Neural progenitor cell (in vitro differentiated cells): ENCODE measurements around the gene ARHGAP15. TPM values are rescaled to one million over a fixed set of nuclear protein-coding genes. Genes with fewer than 3 reads are reported as not detected.

ENCODE experiments used
- DNase-seq: peaks from one replicate; pipeline ENCODE4 v3.0.0-alpha.2; 2016; ENCODE audit warnings: low spot score
- H2AFZ ChIP-seq: fragments of 200-600 bp; sonication (generic); replicated peaks from 2 replicates; pipeline ENCODE4 v1.6.1; 2016; ENCODE audit warnings: antibody characterized with exemption
- H3F3A ChIP-seq: fragments of 200-600 bp; sonication (generic); 2 replicates; pipeline ENCODE4 v1.6.1; 2016; ENCODE audit warnings: antibody characterized with exemption, low read depth
- H3K27ac ChIP-seq: fragments of 200-600 bp; sonication (generic); 2 replicates; pipeline ENCODE4 v1.5.1; 2016; ENCODE audit warnings: mild to moderate bottlenecking
- H3K27me3 ChIP-seq: fragments of 200-600 bp; sonication (generic); 2 replicates; pipeline ENCODE4 v1.6.1; 2016; ENCODE audit warnings: mild to moderate bottlenecking, moderate library complexity
- H3K36me3 ChIP-seq: fragments of 200-600 bp; sonication (generic); 2 replicates; pipeline ENCODE4 v1.5.1; 2016
- H3K4me1 ChIP-seq: fragments of 200-600 bp; sonication (generic); 2 replicates; pipeline ENCODE4 v1.6.1; 2016; ENCODE audit warnings: mixed run types
- H3K4me2 ChIP-seq: fragments of 200-600 bp; sonication (generic); 2 replicates; pipeline ENCODE4 v1.6.1; 2016
- H3K4me3 ChIP-seq: fragments of 200-600 bp; sonication (generic); 2 replicates; pipeline ENCODE4 v1.5.1; 2016
- H3K79me2 ChIP-seq: fragments of 200-600 bp; sonication (generic); 2 replicates; pipeline ENCODE4 v1.6.1; 2016; ENCODE audit warnings: low read depth
- H3K9ac ChIP-seq: fragments of 200-600 bp; sonication (generic); 2 replicates; pipeline ENCODE4 v1.6.1; 2016
- H3K9me3 ChIP-seq: fragments of 200-600 bp; sonication (generic); 2 replicates; pipeline ENCODE4 v1.5.1; 2016; ENCODE audit warnings: low read depth
- H4K20me1 ChIP-seq: fragments of 200-600 bp; sonication (generic); 2 replicates; pipeline ENCODE4 v1.6.1; 2016; ENCODE audit warnings: low read depth
- H3K27ac Mint-ChIP-seq: 3 replicates; pipeline ENCODE4 v1.8.0; 2021; ENCODE audit warnings: mixed read lengths
- H3K27me3 Mint-ChIP-seq: 2 replicates; pipeline ENCODE4 v1.8.0; 2022; ENCODE audit warnings: low read depth, mild to moderate bottlenecking, inconsistent platforms, moderate library complexity, mixed read lengths; ENCODE audit not compliant: insufficient read depth
- H3K36me3 Mint-ChIP-seq: 3 replicates; pipeline ENCODE4 v1.8.0; 2021; ENCODE audit warnings: mixed read lengths
- H3K4me1 Mint-ChIP-seq: 3 replicates; pipeline ENCODE4 v1.8.0; 2021; ENCODE audit warnings: mixed read lengths
- H3K4me3 Mint-ChIP-seq: 3 replicates; pipeline ENCODE4 v1.8.0; 2021; ENCODE audit warnings: mild to moderate bottlenecking, moderate library complexity, mixed read lengths
- H3K9me3 Mint-ChIP-seq: 3 replicates; pipeline ENCODE4 v1.8.0; 2020; ENCODE audit warnings: mixed read lengths
- CTCF ChIP-seq: fragments of 200-600 bp; sonication (generic); IDR thresholded peaks from 2 replicates; pipeline ENCODE4 v1.5.1; 2017; ENCODE audit warnings: antibody characterized with exemption, mild to moderate bottlenecking
- EZH2 ChIP-seq: fragments of 200-600 bp; sonication (generic); IDR thresholded peaks from 2 replicates; pipeline ENCODE4 v1.6.1; 2017; ENCODE audit warnings: antibody characterized with exemption, mild to moderate bottlenecking, moderate library complexity
- EZH2phosphoT487 ChIP-seq: fragments of 200-600 bp; sonication (generic); IDR thresholded peaks from 2 replicates; pipeline ENCODE4 v1.6.1; 2017; ENCODE audit warnings: antibody characterized with exemption
- total RNA-seq: library from RNA; depleted of rRNA; stranded (reverse); fragments of >200 nt; gene quantifications from 2 replicates; pipeline ENCODE4 v1.2.3, GENCODE V29; 2015; ENCODE audit warnings: low replicate concordance

Gene ARHGAP15
- total RNA-seq, 1 donor from 2014 or later, result 5.9 TPM

GRCh38 chr2:143474586-143474985 is 345.4 kb downstream of the ARHGAP15 start:
- H4K20me1 ChIP-seq, result no peaks in the 10 kb centered on the region
- no peaks in the 10 kb centered on the region for H3K9me3 ChIP-seq
- H3K9ac ChIP-seq, result no peak overlapping the region
- H3K4me1 Mint-ChIP-seq, result peaks cover 4% of the 10 kb centered on the region
- H3K79me2 ChIP-seq, result no peaks in the 10 kb centered on the region
- no peaks in the 10 kb centered on the region for H3K9me3 Mint-ChIP-seq
- H3K27ac ChIP-seq, result no peak overlapping the region
- H3K36me3 ChIP-seq, result no peaks in the 10 kb centered on the region
- peaks cover 2% of the 10 kb centered on the region for H3K27me3 Mint-ChIP-seq
- no peak for TF ChIP-seq EZH2
- H3K36me3 Mint-ChIP-seq, result no peaks in the 10 kb centered on the region
- no peak overlapping the region for H3K4me2 ChIP-seq
- H3K4me3 Mint-ChIP-seq, result no peak overlapping the region
- H3K4me3 ChIP-seq, result no peak overlapping the region
- H3K27ac Mint-ChIP-seq, result no peak overlapping the region
- no peaks in the 10 kb centered on the region for H3K27me3 ChIP-seq
- peaks cover 12% of the 10 kb centered on the region for H3K4me1 ChIP-seq
- DNase-seq, result no peak
- peaks cover 12% of the 10 kb centered on the region for H3F3A ChIP-seq
- H2AFZ ChIP-seq, result no peak overlapping the region

- H3K4me1 ChIP-seq, result peaks cover 18% of the 10 kb centered on the region
Measured at GRCh38 chr2:143475041-143475776, 346.0 kb downstream of the ARHGAP15 start.

GRCh38 chr2:143476336-143477087 is 347.3 kb downstream of the ARHGAP15 start:
- Histone ChIP-seq H3K27ac (no peak overlapping the region), H2AFZ (no peak overlapping the region)

More at GRCh38 chr2:143475041-143475776, 346.0 kb downstream of the ARHGAP15 start:
- Histone ChIP-seq H3K4me3 (no peak overlapping the region), H3K9ac (no peak overlapping the region), H2AFZ (peak overlapping the region; percentile 53), H3K4me2 (no peak overlapping the region), H3K27me3 (no peaks in the 10 kb centered on the region), H3K36me3 (no peaks in the 10 kb centered on the region), H3K79me2 (no peaks in the 10 kb centered on the region), H3K27ac (no peak overlapping the region), H4K20me1 (no peaks in the 10 kb centered on the region), H3K9me3 (no peaks in the 10 kb centered on the region), H3F3A (peaks cover 12% of the 10 kb centered on the region)
- Mint-ChIP-seq H3K36me3 (no peaks in the 10 kb centered on the region), H3K9me3 (no peaks in the 10 kb centered on the region), H3K4me3 (no peak overlapping the region), H3K27ac (no peak overlapping the region), H3K4me1 (peaks cover 4% of the 10 kb centered on the region), H3K27me3 (peaks cover 2% of the 10 kb centered on the region)
- DNase-seq, result no peak
- TF ChIP-seq CTCF (no peak), EZH2phosphoT487 (no peak)

More at GRCh38 chr2:143476336-143477087, 347.3 kb downstream of the ARHGAP15 start:
- no peaks in the 10 kb centered on the region for H3K36me3 ChIP-seq
- TF ChIP-seq EZH2phosphoT487 (no peak), EZH2 (no peak), CTCF (no peak)
- H3K9me3 ChIP-seq, result no peaks in the 10 kb centered on the region
- Mint-ChIP-seq H3K4me3 (no peak overlapping the region), H3K36me3 (no peaks in the 10 kb centered on the region), H3K4me1 (peaks cover 9% of the 10 kb centered on the region), H3K27ac (no peak overlapping the region), H3K27me3 (peaks cover 2% of the 10 kb centered on the region), H3K9me3 (no peaks in the 10 kb centered on the region)
- H3K4me3 ChIP-seq, result no peak overlapping the region
- H3K4me1 ChIP-seq, result peaks cover 31% of the 10 kb centered on the region
- peaks cover 18% of the 10 kb centered on the region for H3F3A ChIP-seq
- no peak overlapping the region for H3K4me2 ChIP-seq
- no peaks in the 10 kb centered on the region for H3K27me3 ChIP-seq
- no peak for DNase-seq
- no peak overlapping the region for H3K9ac ChIP-seq
- H3K79me2 ChIP-seq, result no peaks in the 10 kb centered on the region
- no peaks in the 10 kb centered on the region for H4K20me1 ChIP-seq
